ENCODE results near the gene FAM78A. TPM values are rescaled to one million over a fixed set of nuclear protein-coding genes. Genes with fewer than 3 reads are reported as not detected.
"Not testable (repeated sequence)": the region's sequence is repeated elsewhere in the genome, so short reads cannot be mapped to it uniquely, and the experiment has no call there.

The FAM78A gene
- total RNA-seq, 1 donor from 2014 or later, result 55.1 TPM

DNA sequence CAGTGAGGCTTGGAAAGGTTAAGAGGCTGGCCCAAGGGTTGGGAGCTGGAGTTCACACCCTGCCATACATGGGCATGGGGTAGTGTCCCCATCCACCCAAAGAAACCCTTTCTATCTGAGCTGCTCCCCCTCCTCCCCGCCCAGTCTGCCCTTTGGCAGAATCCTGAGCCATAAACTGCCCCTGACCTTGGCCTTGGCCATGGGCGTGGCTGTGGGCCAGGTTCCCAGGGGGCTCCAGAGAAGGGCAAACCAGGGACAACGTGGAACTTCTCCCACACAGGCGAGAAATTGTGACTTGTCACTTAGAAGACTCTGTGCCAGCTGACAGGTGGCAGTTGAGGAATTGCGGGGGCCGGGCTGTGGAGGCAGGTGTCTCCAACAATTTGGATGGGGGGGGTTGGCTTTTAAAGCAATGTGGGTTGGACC is 4.8 kb downstream of the FAM78A start:
- Mint-ChIP-seq H3K9me3 (no peaks in the 10 kb centered on the region), H3K4me3 (peak overlapping the region; percentile 87), H3K27me3 (no peaks in the 10 kb centered on the region), H3K36me3 (ENCODE audit: low read depth) (peaks cover 60% of the 10 kb centered on the region), H3K4me1 (peaks cover 47% of the 10 kb centered on the region), H3K27ac (peak overlapping the region; percentile 99)
- intact Hi-C loops (cut with micrococcal nuclease), result loop anchor here (5.0 to 10.0 kb wide), 3 partner anchors 231 to 463 kb away; partner anchors contain the start of gene POMT1
- no peak for DNase-seq

GRCh38 chr9:131271016-131271273 is 5.4 kb downstream of the FAM78A start:
- not testable (repeated sequence) for DNase-seq, H3K27me3 Mint-ChIP-seq, H3K9me3 Mint-ChIP-seq
- intact Hi-C loops (cut with micrococcal nuclease), result loop anchor here (5.0 to 10.0 kb wide), 3 partner anchors 231 to 464 kb away; partner anchors contain the start of gene POMT1
- peaks cover 63% of the 10 kb centered on the region for H3K36me3 Mint-ChIP-seq (ENCODE audit: low read depth)
- peak overlapping the region; percentile 99 for H3K27ac Mint-ChIP-seq
- peak overlapping the region; percentile 87 for H3K4me3 Mint-ChIP-seq
- H3K4me1 Mint-ChIP-seq, result peaks cover 53% of the 10 kb centered on the region

- Mint-ChIP-seq H3K9me3 (no peaks in the 10 kb centered on the region), H3K27me3 (no peaks in the 10 kb centered on the region), H3K4me3 (peak overlapping the region; percentile 87), H3K27ac (peak overlapping the region; percentile 99), H3K36me3 (ENCODE audit: low read depth) (peaks cover 58% of the 10 kb centered on the region), H3K4me1 (peaks cover 57% of the 10 kb centered on the region)
- intact Hi-C loops (cut with micrococcal nuclease), result loop anchor here (1.0 to 10.0 kb wide), 4 partner anchors 32 to 464 kb away; partner anchors contain the start of gene POMT1
- peak; percentile 87 for DNase-seq
Observed at GRCh38 chr9:131270171-131271015, 5.9 kb downstream of the FAM78A start.

GRCh38 chr9:131266266-131267229 is 9.8 kb downstream of the FAM78A start:
- intact Hi-C loops (cut with micrococcal nuclease), result no loop called here
- H3K27me3 Mint-ChIP-seq, result no peaks in the 10 kb centered on the region
- peak overlapping the region; percentile 98 for H3K27ac Mint-ChIP-seq
- H3K4me1 Mint-ChIP-seq, result peaks cover 68% of the 10 kb centered on the region
- peak overlapping the region; percentile 94 for H3K4me3 Mint-ChIP-seq
- DNase-seq, result peak; percentile 81
- H3K9me3 Mint-ChIP-seq, result no peaks in the 10 kb centered on the region
- H3K36me3 Mint-ChIP-seq (ENCODE audit: low read depth), result peaks cover 51% of the 10 kb centered on the region

DNA sequence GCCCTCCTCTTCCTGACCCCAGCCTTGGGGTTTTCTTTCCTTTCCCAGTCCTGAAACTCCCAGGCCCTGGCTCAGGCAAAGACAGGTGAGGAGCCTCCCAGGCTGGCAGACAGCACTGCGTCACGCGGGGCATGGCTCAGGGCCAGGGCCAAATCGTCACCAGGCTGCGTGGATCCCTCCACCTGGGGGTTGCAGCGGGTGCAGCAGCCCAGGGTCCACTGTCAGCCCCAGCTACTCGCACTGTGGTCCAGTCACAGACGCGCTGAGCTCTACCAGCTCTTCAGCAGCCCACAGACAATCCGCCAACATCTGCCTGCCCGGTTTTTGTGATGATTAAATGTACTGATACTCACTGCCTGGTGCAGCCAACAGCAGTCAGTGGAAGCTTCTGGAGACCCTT is 12.1 kb downstream of the FAM78A start:
- H3K27me3 Mint-ChIP-seq, result no peaks in the 10 kb centered on the region
- no peak for DNase-seq
- no peaks in the 10 kb centered on the region for H3K9me3 Mint-ChIP-seq
- H3K36me3 Mint-ChIP-seq (ENCODE audit: low read depth), result peaks cover 54% of the 10 kb centered on the region
- peak overlapping the region; percentile 83 for H3K27ac Mint-ChIP-seq
- H3K4me3 Mint-ChIP-seq, result peak overlapping the region; percentile 94
- intact Hi-C loops (cut with micrococcal nuclease), result no loop called here
- H3K4me1 Mint-ChIP-seq, result peaks cover 56% of the 10 kb centered on the region

- Mint-ChIP-seq H3K4me3 (peak overlapping the region; percentile 94), H3K36me3 (ENCODE audit: low read depth) (peaks cover 52% of the 10 kb centered on the region), H3K27me3 (no peaks in the 10 kb centered on the region), H3K9me3 (no peaks in the 10 kb centered on the region), H3K27ac (peak overlapping the region; percentile 83), H3K4me1 (peaks cover 52% of the 10 kb centered on the region)
- intact Hi-C loops (cut with micrococcal nuclease), result no loop called here
- no peak for DNase-seq
Observed at GRCh38 chr9:131263701-131264100, 12.6 kb downstream of the FAM78A start.

GRCh38 chr9:131263033-131263343 is 13.3 kb downstream of the FAM78A start:
- H3K9me3 Mint-ChIP-seq; H3K27me3 Mint-ChIP-seq; DNase-seq; intact Hi-C loops (cut with micrococcal nuclease): not testable (repeated sequence)
- peak overlapping the region; percentile 38 for H3K4me3 Mint-ChIP-seq
- peaks cover 52% of the 10 kb centered on the region for H3K36me3 Mint-ChIP-seq (ENCODE audit: low read depth)
- peak overlapping the region; percentile 56 for H3K27ac Mint-ChIP-seq
- peaks cover 50% of the 10 kb centered on the region for H3K4me1 Mint-ChIP-seq

DNA sequence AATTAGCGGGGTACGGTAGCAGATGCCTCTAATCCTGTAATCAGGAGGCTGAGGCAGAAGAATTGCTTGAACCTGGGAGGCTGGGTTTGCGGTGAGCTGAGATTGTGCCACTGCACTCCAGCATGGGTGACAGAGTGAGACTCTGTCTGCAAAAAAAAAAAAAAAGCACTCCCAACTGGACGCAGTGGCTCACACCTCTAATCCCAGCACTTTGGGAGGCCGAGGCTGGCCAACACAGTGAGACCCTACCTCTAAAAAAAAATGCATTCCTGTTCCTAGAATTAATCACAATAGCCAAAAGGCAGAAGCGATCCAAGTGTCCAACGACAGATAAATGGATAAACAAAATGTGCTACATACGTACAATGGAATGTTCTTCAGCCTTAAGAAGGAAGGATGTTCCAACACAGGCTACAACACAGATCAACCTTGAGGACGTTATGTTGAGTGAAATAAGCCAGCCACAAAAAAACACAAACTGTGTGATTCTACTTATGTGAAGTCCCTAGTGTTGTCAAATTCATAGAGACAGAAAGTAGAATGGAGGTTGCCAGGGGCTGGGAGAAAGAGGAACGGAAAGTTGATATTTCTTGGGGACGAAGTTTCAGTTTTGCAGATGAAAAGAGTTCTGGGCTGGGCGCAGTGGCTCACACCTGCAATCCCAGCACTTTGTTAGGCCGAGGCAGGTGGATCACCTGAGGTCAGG is 13.8 kb downstream of the FAM78A start:
- Mint-ChIP-seq H3K27ac (peak overlapping the region; percentile 56), H3K4me3 (peak overlapping the region; percentile 38), H3K9me3 (no peaks in the 10 kb centered on the region), H3K36me3 (ENCODE audit: low read depth) (peaks cover 52% of the 10 kb centered on the region), H3K4me1 (peaks cover 54% of the 10 kb centered on the region), H3K27me3 (no peaks in the 10 kb centered on the region)
- intact Hi-C loops (cut with micrococcal nuclease), result no loop called here
- DNase-seq, result peak; percentile 63

GRCh38 chr9:131260751-131261452 is 15.4 kb downstream of the FAM78A start:
- Mint-ChIP-seq H3K27ac (no peak overlapping the region), H3K4me3 (no peak overlapping the region), H3K9me3 (no peaks in the 10 kb centered on the region), H3K36me3 (ENCODE audit: low read depth) (peaks cover 43% of the 10 kb centered on the region), H3K4me1 (peaks cover 53% of the 10 kb centered on the region), H3K27me3 (no peaks in the 10 kb centered on the region)
- intact Hi-C loops (cut with micrococcal nuclease), result no loop called here
- DNase-seq, result no peak

DNA sequence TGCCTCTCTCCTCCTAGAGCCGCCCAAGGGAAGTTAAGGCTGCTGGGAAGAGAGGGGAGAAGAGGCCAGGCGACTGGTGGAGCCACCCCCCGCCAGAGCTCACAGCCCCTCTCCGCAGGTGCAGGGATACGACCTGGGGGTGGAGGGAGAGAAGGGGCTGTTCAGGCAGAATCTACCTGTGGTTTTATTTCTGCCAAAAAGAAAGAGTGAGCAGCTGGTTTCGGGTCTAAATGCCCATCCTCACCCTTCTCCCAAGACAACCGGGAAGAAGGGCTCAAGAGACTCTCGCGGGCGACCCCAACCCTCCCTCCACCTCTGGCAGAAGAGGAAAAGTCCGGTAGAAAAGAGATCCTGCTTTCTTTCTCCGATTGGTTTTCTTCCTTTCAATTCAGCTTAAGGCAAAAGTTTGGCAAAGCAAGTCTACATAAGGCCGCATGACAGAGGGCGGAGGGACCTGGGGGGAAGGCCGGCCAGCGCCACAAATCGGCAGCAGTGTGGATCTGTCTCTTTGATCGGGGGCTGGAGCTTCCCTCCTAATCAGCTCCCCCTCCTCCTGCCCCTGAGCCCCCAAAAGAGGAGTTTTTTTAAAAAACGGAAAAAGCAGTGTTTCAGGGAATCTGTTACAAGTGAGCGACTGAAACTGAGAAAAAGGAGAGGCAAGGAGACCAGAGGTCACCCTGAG is 16.3 kb downstream of the FAM78A start:
- Mint-ChIP-seq H3K27me3 (no peaks in the 10 kb centered on the region), H3K9me3 (no peaks in the 10 kb centered on the region), H3K4me3 (no peak overlapping the region), H3K27ac (peak overlapping the region; percentile 63), H3K4me1 (peaks cover 48% of the 10 kb centered on the region), H3K36me3 (ENCODE audit: low read depth) (peaks cover 42% of the 10 kb centered on the region)
- intact Hi-C loops (cut with micrococcal nuclease), result no loop called here
- no peak for DNase-seq

DNA sequence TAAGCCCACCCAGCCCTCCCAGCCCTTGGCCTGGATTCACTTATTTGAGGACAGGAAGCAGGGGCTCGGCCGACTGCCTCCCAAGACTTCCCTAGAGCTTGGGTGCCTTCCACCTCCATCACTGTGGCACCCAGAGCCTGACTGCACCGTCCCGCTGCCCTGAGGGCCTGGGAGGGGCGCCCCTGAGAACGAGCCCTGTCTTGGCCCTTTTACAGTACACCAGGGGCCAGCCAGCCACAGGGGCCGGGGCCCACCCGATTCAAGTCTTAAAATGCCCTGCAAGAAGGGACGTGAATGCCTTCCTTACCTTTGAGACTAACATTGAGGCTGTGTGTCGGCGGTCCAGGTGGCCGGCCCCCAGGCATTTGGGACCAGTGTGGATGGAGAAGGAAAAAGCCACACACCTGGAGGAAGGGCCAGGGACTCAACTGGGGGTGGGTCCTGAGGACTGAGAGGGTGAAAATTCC is 16.8 kb downstream of the FAM78A start:
- peaks cover 38% of the 10 kb centered on the region for H3K36me3 Mint-ChIP-seq (ENCODE audit: low read depth)
- intact Hi-C loops (cut with micrococcal nuclease), result no loop called here
- peak overlapping the region; percentile 63 for H3K27ac Mint-ChIP-seq

GRCh38 chr9:131258698-131259431 is 17.4 kb downstream of the FAM78A start:
- Mint-ChIP-seq H3K27me3 (no peaks in the 10 kb centered on the region), H3K4me1 (peaks cover 46% of the 10 kb centered on the region), H3K36me3 (ENCODE audit: low read depth) (peaks cover 35% of the 10 kb centered on the region), H3K4me3 (no peak overlapping the region), H3K9me3 (no peaks in the 10 kb centered on the region), H3K27ac (no peak overlapping the region)
- intact Hi-C loops (cut with micrococcal nuclease), result no loop called here
- no peak for DNase-seq

More for the DNA sequence above, 16.8 kb downstream of the FAM78A start:
- H3K4me1 Mint-ChIP-seq, result peaks cover 46% of the 10 kb centered on the region
- H3K27me3 Mint-ChIP-seq, result no peaks in the 10 kb centered on the region
- no peak for DNase-seq
- H3K9me3 Mint-ChIP-seq, result no peaks in the 10 kb centered on the region
- H3K4me3 Mint-ChIP-seq, result no peak overlapping the region

All from activated CD4-positive, alpha-beta T cell treated with anti-CD3 and anti-CD28 coated beads, Interleukin-2, amount 10 ng/mL, durations not matched to agents 24 days and 14 days (primary cell).